ENCODE measurements around the gene PRKCA.

The PRKCA gene

DNA sequence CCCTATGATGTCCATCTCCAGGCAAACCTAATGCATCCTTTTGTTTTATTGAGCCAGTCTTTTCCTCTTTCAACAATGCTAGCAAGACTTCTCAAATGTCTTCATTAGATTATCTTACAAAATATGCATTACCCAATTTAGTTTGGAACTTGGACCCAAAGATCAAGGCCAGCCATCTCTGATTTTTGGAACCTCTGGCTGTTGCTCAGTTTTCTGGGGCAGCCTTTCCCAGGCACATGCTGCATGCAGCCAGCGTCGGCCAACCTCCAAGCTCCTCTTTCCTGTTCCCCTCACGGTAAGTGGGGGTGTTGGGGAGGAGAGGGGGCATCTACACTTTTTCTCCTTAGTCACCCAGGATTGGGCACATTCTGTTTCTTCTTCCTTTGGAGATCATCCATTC is 189.3 kb downstream of the PRKCA start:
- H3K4me3 ChIP-seq (ENCODE audit: low read length), result no peak overlapping the region
- DNase-seq (ENCODE audit: low read depth), result no peak
- TF ChIP-seq, protein P1, sequence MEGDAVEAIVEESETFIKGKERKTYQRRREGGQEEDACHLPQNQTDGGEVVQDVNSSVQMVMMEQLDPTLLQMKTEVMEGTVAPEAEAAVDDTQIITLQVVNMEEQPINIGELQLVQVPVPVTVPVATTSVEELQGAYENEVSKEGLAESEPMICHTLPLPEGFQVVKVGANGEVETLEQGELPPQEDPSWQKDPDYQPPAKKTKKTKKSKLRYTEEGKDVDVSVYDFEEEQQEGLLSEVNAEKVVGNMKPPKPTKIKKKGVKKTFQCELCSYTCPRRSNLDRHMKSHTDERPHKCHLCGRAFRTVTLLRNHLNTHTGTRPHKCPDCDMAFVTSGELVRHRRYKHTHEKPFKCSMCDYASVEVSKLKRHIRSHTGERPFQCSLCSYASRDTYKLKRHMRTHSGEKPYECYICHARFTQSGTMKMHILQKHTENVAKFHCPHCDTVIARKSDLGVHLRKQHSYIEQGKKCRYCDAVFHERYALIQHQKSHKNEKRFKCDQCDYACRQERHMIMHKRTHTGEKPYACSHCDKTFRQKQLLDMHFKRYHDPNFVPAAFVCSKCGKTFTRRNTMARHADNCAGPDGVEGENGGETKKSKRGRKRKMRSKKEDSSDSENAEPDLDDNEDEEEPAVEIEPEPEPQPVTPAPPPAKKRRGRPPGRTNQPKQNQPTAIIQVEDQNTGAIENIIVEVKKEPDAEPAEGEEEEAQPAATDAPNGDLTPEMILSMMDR (IDR thresholded peaks at IDR 0.05; ENCODE audit: insufficient read depth, low read depth, low read length, missing control alignments), result no peak

DNA sequence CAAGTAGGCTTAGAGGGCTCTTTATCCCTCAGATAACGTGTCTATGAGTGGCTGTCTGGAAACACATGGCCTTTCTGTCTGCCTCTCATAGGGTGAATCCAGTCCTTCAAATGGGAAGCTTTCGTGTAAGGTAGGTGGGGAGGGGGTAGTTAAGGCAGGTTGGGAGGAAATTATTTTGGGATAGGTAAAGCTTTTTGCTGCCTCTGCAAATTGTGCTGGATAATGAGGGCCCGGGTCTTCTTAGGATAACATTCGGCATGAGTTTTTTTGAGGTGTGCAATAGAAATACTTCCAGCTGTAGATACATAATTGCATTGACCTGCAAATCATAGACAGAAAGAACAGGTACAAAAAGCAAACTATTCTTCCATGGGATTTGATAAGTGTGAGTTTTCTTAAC is 189.7 kb downstream of the PRKCA start:
- no peak overlapping the region for H3K4me3 ChIP-seq (ENCODE audit: low read length)
- TF ChIP-seq, protein P1 (IDR thresholded peaks at IDR 0.05; ENCODE audit: insufficient read depth, low read depth, low read length, missing control alignments), result no peak
- DNase-seq (ENCODE audit: low read depth), result no peak

DNA sequence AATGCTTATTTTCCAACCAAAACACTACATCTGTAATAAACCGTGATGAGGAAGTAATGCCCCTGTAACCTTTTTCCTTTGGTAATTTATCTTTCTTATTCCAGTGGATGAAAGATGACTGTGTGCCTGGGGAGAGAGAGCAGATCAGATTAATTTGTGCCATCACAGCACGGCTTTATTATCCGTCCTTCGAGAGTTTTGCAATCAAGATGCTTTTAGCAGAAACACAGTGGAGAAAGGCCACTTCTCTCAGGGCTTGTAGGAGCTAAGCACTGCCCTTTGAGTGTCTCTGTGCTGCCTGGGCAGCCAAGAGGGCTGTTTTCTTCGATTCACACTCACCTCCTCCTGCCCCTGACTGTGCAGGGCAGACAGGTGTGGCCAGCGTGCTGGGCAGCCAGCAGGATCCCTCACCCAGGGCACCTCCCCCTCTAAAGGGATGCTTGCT is 190.2 kb downstream of the PRKCA start:
- no peak for DNase-seq (ENCODE audit: low read depth)
- no peak overlapping the region for H3K4me3 ChIP-seq (ENCODE audit: low read length)
- TF ChIP-seq, protein P1 (IDR thresholded peaks at IDR 0.05; ENCODE audit: insufficient read depth, low read depth, low read length, missing control alignments), result no peak

DNA sequence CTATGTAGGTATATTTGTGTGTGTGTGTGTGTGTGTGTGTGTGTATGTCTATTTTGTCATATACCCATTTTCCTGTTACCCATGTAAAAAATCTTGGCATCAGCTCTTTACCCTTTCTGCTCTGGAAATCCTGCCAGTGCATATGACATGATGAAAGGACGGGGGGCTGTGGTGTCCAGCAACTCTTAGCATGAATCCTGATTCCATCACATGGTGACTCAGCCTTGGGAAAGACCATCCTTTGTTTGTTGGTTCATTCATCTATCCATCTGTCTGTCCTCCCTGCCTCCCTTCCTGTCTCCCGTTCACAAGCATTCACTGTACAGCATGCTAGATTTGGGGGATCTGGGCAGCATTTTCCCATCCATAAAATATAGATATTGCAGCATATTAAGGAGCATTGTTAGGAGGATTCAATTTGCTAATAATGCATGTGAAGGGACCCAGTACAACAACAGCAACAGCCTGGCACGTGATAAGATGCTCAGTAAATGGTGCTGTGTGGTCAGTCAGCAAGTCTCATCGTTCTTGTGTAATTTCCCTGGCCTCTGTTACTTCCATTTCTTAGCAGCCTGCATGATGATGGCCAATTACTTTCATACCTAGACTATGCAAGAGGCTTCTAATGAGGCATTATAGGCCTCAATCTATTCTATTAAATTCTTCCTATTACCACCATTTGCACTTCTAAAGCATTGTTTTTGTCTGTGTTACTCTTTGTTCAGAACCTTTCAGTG is 191.0 kb downstream of the PRKCA start:
- H3K4me3 ChIP-seq (ENCODE audit: low read length), result no peak overlapping the region
- DNase-seq (ENCODE audit: low read depth), result peak; percentile 54

DNA sequence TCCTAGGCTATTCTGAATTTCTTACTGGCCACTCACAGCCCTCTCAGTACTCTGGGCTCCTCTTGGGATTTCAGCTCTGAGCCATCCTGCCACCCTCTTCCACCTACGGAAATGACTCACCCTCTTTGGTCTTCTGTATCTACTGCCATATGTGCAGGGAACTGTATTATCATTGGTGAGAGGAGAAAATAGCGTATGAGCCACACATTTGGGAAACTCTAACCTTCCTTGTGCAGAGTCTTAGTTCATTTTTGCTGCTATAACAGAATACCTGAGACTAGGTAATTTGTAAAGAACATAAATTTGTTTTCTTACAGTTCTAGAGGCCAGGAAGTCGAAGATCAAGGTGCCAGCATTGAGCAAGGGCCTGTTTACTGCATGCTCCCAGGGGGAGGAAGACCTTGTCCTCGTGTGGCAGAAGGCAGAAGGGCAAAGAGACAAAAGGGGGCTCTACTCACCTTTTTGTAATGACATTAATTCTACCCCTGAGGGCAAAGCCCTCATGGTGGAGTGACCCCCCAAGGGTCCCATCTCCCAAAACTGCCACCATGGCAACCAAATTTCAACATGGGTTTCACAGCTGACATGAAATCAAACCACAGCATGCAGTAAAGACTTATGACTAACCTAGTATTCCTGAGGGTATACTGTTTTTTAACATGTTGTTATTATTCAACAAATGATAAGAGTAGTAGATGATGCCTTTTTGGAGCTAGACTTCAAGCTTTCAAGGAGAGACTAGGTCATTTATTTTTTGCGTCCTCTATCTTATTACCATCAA is 191.8 kb downstream of the PRKCA start:
- peak; percentile 86 for DNase-seq (ENCODE audit: low read depth)
- TF ChIP-seq, protein P1 (IDR thresholded peaks at IDR 0.05; ENCODE audit: insufficient read depth, low read depth, low read length, missing control alignments), result no peak
- no peak overlapping the region for H3K4me3 ChIP-seq (ENCODE audit: low read length)

More for the DNA sequence above, 191.0 kb downstream of the PRKCA start:
- TF ChIP-seq, protein P1 (IDR thresholded peaks at IDR 0.05; ENCODE audit: insufficient read depth, low read depth, low read length, missing control alignments), result no peak

DNA sequence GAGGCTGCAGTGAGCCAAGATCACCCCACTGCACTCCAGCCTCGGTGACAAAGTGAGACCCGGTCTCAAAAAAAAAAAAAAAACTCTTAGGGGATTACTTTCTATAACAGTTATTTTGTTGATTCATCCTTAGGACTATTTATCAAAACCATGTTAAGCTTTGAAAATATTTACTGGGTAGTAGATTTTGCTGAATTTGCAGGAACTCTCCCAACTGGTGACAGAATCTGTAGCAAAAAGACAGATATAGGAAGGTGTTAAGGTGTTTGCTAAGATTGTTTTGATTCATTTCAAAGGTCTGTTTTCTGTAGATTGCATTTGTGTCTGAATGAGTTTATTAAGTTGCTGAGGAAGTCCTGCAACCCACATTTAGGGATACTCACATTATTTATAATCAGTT is 192.6 kb downstream of the PRKCA start:
- no peak overlapping the region for H3K4me3 ChIP-seq (ENCODE audit: low read length)
- TF ChIP-seq, protein P1 (IDR thresholded peaks at IDR 0.05; ENCODE audit: insufficient read depth, low read depth, low read length, missing control alignments), result no peak
- no peak for DNase-seq (ENCODE audit: low read depth)

Measured in epithelial cell of esophagus (primary cell).